ENCODE measurements around the gene TBCD.

Gene TBCD

GRCh38 chr17:82751571-82752370 is at the start of gene TBCD:
Gene TBCD (plus strand): TSS chr17:82752065. CDS start chr17:82752194, 129 bp downstream.
- DNase-seq (ENCODE audit: low spot score): peak; percentile 99

DNA sequence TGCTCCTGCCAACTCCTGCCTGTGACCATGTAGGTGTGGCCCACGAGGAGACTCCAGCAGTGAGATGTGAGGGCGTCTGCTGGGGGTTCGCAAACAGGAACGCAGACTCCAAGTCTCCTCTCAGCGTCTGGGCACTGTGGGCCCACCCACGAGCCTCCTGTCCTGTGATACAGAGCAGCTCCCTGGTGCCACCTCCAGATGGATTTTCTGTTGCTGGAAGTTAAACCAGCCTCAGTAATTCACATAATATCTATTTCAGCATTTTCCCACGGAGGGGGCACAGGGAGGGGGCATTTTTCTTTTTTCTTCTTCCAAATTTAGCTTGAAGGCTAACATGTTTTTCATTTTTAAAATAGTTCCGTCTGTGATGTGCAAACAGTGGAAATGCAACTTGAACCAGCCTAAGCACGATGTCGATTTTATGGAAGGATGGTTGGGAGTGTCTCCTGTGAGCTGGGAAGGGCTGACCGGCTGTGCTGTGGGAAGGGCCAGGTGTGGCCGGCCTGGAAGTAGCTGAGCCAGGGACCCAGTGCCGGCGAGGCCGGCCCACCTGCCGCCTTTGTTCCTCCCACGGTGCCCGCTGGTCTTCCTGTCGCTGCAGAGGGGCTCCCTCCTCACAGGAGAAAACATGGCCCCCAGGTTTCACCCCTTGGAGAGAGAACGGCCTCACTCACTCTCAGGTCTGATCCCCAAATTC is 49.5 kb upstream of the TBCD start:
- no peak for DNase-seq (ENCODE audit: low spot score)

GRCh38 chr17:82703036-82703745 is 48.7 kb upstream of the TBCD start:
- DNase-seq (ENCODE audit: low spot score): no peak

DNA sequence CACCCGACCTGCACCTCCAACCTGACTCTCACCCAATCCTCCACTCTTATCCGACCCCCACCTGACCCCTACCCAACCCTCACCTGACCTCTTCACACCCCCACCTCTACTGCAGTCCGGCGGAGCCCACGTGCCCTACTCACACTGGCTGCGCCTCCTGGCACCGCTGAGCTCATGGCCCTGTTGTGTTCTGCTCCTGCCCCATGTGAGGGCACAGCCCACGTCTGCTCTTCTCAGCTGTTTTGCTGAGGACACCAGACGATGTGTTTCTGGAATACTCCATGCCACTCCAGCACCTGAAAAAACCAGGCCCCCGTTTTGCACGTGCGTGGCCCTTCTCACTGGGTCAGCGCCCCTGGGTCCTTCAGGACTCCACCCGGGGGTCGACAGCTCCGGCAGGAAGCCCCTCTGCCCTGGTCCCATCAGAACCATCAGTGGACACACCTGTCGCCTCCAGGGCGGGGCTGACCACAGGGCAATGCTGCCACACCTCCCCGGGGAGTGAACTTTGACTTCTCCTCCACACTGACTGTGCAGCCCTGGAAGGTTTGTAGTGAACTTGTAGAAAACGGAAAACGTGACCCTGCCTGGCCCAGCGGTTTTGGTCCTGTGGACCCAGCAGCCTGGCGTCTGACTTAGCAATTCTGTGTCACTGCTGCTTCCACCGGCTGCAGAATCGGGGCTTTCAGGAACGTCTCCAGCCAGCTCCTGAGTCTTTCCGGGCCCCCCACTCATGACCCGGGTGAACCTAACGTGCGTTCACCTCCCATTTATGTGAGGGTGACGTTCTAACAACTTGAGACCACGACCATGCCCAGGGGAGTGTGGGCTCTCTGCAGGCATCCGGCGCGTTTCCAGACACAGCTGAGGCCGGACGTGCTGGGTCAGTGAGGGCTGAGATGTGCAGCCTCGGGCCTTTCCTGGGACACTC is 47.7 kb upstream of the TBCD start:
- no peak for DNase-seq (ENCODE audit: low spot score)

GRCh38 chr17:82704886-82705285 is 47.0 kb upstream of the TBCD start:
- no peak for DNase-seq (ENCODE audit: low spot score)

- DNase-seq (ENCODE audit: low spot score): no peak
Measured at GRCh38 chr17:82705756-82706155, 46.1 kb upstream of the TBCD start.

DNA sequence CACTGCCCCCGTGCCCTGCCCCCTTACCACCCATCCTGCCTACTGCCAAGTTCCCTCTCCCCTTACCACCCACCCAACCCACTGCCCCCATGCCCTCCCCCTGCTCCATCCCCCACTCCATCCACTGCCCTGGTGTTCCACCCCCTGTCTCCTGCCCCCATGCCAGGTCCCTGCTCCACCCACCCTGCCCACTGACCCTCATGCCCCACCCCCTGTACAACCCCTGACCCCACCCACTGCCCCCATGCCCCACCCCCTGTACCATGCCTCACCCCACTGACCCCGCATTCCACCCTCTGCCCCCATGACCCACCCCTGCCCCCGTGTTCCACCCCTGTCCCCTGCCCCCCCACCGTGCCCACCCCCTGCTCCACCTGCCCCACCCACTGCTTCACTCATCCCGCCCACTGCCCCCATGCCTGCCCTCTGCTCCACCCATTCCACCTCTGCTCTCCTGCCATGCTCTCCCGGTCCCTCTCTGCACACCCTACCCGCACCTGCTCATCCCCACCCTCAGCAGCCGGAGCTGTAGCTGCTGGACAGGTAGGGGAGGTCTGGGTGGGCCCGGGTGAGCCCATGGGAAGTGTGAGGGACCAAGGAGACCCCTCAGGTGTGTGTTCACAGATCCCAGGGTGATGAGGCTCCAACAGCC is 42.7 kb upstream of the TBCD start:
- DNase-seq (ENCODE audit: low spot score): no peak

DNA sequence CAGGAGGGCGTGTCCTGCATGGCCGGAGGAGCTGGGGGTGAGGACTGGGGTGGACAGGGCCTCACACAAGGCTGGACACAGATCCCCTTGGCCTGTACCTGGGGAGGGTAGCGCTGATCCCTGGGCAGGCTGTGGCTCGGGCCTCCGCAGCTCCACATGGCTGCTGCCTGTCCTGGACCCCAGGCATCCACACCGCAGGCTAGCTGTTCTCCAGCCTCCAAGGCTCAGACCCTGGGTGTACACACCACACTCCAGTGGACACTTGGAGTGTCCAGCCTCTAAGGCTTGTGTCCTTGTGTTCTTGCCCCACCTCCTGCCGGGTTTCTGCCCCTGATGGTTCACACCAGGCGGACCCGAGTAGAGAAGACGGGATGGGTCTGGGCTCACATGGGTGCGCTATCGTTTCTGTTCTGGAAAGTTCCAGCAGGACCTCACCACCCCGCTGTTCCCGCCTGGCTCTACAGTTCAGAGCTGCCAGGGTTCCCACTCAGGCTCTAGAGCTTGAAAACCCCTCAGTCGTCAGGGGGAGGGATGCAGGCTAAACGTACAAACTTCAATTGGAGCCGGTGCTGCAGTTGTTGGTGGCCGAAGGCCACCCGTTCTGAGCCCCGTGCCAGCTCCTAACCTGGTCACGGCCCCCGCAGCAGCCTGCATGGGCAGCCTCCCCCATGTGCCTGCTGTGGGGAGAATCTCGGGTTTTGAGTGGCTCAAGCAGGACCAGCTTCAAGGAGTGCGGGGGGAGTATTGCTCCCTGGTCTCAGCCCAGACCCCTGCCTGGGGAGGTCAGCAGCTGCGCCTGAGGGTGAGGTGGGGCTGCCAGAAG is 42.0 kb upstream of the TBCD start:
- DNase-seq (ENCODE audit: low spot score): no peak

- no peak for DNase-seq (ENCODE audit: low spot score)
Measured at GRCh38 chr17:82710499-82711232, 41.2 kb upstream of the TBCD start.

- DNase-seq (ENCODE audit: low spot score): no peak
Measured at GRCh38 chr17:82713071-82713723, 38.7 kb upstream of the TBCD start.

- peak; percentile 99 for DNase-seq (ENCODE audit: low spot score)
Measured at GRCh38 chr17:82716203-82717010, 35.5 kb upstream of the TBCD start, which contains the start of gene FN3KRP. Gene FN3KRP (plus strand): TSS chr17:82716706. CDS start chr17:82716756, 50 bp downstream.

DNA sequence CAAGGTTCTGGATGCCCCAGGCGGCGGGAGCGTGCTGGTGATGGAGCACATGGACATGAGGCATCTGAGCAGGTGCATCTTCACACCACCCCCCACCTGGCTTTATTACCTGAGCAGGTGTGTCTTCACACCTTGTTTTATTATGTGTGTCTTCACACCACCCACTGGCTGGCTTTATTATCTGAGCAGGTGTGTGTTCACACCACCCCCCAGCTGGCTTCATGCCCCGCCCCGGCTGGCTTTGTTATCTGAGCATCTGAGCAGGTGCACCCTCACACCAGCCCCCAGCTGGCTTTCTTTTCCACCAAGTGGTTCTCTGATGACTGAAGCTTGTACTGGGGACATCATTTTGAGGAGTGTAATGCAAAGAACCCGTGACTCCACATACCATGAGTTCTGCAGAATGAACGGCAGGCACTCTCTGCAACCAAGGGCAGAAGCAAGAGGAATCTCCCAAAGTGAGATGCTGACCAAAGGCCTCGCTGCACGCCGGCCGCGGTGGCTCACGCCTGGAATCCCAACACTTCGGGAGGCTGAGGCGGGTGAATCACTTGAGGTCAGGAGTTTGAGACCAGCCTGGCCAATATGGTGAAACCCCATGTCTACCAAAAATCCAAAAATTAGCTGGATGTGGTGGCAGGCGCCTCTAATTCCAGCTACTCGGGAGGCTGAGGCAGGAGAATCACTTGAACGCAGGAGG is 32.7 kb upstream of the TBCD start:
- no peak for DNase-seq (ENCODE audit: low spot score)

GRCh38 chr17:82720204-82720603 is 31.7 kb upstream of the TBCD start:
- DNase-seq (ENCODE audit: low spot score): no peak

GRCh38 chr17:82722341-82723013 is 29.4 kb upstream of the TBCD start:
- no peak for DNase-seq (ENCODE audit: low spot score)

DNA sequence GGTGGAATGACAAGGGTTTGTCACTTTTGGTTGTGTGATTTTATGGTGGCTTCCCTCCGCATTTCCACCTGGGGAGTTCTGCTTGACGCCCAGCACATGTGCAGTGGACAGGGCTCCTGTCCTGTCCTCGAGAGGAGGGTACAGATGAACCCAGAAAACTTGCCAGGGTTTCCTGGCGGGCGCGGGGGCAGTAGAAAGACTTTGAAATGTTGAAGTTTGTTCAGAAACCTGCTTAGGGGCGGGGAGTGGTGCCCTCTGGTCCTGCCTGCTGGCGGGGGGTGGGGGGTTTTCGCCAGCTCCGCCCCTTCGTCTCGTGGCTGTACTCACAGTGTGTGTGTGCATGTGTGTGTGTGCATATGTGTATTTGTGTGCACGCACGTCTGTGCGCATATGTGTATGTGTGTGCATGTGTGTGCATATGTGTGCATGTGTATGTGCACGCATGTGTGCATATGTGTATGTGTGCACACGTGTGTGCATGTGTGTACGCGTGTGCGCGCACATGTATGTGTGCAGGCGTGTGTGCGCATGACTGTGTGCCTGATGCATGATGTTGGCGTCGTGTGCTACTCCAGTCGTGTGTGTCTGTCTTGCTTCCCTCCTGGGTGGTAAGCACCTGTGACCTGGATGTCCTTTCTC is 28.6 kb upstream of the TBCD start:
- no peak for DNase-seq (ENCODE audit: low spot score)

DNA sequence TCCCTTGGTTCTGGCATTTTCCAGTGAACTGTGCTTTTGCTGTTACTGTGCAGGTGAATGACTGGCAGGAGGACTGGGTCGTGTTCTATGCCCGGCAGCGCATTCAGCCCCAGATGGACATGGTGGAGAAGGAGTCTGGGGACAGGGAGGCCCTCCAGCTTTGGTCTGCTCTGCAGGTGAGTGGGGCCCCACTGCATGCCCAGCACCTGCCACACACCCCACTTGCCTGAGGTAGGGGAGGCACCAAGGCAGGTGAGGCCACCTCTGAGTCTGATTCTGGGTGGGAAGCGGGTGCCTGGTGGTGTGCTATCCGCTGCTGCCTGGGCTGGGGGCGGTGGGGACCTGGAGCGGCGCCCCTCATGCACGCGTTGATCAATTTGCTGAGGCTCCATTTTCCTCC is 25.4 kb upstream of the TBCD start:
- DNase-seq (ENCODE audit: low spot score): no peak
